Activated naive CD4-positive, alpha-beta T cell treated with anti-CD3 and anti-CD28 coated beads for 36 hours (primary cell): ENCODE results near the gene AIM2. TPM values are rescaled to one million over a fixed set of nuclear protein-coding genes. Genes with fewer than 3 reads are reported as not detected.

Experiments used
- CTCF ChIA-PET: fragments of 350-600 bp; sonication (Branson Sonifier 250); formaldehyde crosslinking; loops from one replicate; lab custom pipeline; 2021; ENCODE audit warnings: antibody characterized with exemption; lab: Charles Lee
- DNase-seq: peaks from one replicate; pipeline ENCODE4 v3.0.0-alpha.2; 2020
- H3K27ac Mint-ChIP-seq: one replicate; pipeline ENCODE4 v1.8.0; 2021; ENCODE audit warnings: mild to moderate bottlenecking, mixed read lengths
- H3K27me3 Mint-ChIP-seq: one replicate; pipeline ENCODE4 v1.8.0; 2021; ENCODE audit warnings: low read depth, mixed read lengths
- H3K36me3 Mint-ChIP-seq: one replicate; pipeline ENCODE4 v1.8.0; 2021; ENCODE audit warnings: low read depth, mixed read lengths
- H3K4me1 Mint-ChIP-seq: one replicate; pipeline ENCODE4 v1.8.0; 2021; ENCODE audit warnings: low read depth, mixed read lengths
- H3K4me3 Mint-ChIP-seq: one replicate; pipeline ENCODE4 v1.8.0; 2021; ENCODE audit warnings: mild to moderate bottlenecking, moderate library complexity, mixed read lengths
- H3K9me3 Mint-ChIP-seq: one replicate; pipeline ENCODE4 v1.8.0; 2021; ENCODE audit warnings: mixed read lengths
- intact Hi-C: fragments of 100-400 bp; cut with micrococcal nuclease; formaldehyde crosslinking; loops from one replicate; pipeline ENCODE4 v1.15.1; 2023
- total RNA-seq, 2 experiments: library from RNA; stranded (reverse); gene quantifications; one replicate each; pipeline ENCODE4 v1.2.3, GENCODE V29; 2021

Gene AIM2
- total RNA-seq, 2 experiments from 2014 or later = 12.2 to 13.7 TPM

DNA sequence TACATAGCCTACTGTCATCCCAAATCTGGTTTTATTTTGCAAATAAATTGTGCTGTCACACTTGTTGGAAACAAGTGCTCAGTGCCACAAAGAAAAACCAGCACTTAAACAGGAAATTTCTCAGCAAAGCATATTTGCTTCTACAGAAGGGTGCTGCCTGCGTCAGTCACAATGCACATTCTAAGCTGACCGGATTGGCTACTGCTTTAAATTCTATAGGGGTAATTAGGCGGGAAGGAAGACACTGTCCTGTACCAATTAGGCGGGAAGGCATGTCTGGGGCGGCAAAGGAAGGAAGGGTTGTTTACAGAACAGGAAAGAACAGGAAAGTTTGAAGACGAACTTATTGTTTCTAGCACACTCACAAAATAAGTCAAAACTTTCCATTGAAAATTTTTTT is 64.1 kb downstream of the AIM2 start:
- no peaks in the 10 kb centered on the region for H3K27me3 Mint-ChIP-seq
- intact Hi-C loops = loop anchor here (5.0 to 10.0 kb wide), 6 partner anchors 1085 to 1878 kb away; partner anchors contain the start of genes CD48, DCAF8, ETV3 and IGSF8
- CTCF ChIA-PET = no interaction called here
- peak; percentile 82 for DNase-seq
- peaks cover 75% of the 10 kb centered on the region for H3K36me3 Mint-ChIP-seq
- H3K9me3 Mint-ChIP-seq = no peaks in the 10 kb centered on the region
- peak overlapping the region; percentile 99 for H3K27ac Mint-ChIP-seq
- H3K4me3 Mint-ChIP-seq = peak overlapping the region; percentile 91
- peaks cover 35% of the 10 kb centered on the region for H3K4me1 Mint-ChIP-seq

Other genes with a start within 250 kb of the AIM2 start
- gene MNDA, start 245.4 kb downstream of the AIM2 start, total RNA-seq = not detected
- 1 to 10 TPM; 4.1 to 4.4 TPM for gene PYHIN1, start 145.2 kb downstream of the AIM2 start, total RNA-seq
- 100 to 1,000 TPM; 287 to 288 TPM for gene IFI16, start 66.9 kb downstream of the AIM2 start, total RNA-seq
- gene CADM3, start 94.8 kb upstream of the AIM2 start, total RNA-seq = not detected
- gene ACKR1, start 128.1 kb upstream of the AIM2 start, total RNA-seq = not detected
- gene FCER1A, start 225.6 kb upstream of the AIM2 start, total RNA-seq = not detected